IMR-90 (cell line): Measurements from ENCODE around the gene EXOC4.

Experiments used
- BHLHE40 ChIP-seq: fragments of 150-350 bp; IDR thresholded peaks from 2 replicates; pipeline ENCODE4 v1.6.1; 2016; ENCODE audit warnings: mild to moderate bottlenecking, low read depth, low read length
- CEBPB ChIP-seq: IDR thresholded peaks from 2 replicates; pipeline ENCODE4 v1.6.1; 2012; ENCODE audit warnings: low read depth, low read length, improper control_type of control experiment
- CTCF ChIP-seq: conservative IDR thresholded peaks from 2 replicates; pipeline ENCODE4 v1.5.1; 2012; ENCODE audit warnings: mild to moderate bottlenecking, low read depth, low read length, improper control_type of control experiment
- MAZ ChIP-seq: IDR thresholded peaks from 2 replicates; pipeline ENCODE4 v1.6.1; 2012; ENCODE audit warnings: low read depth, mild to moderate bottlenecking, low read length, improper control_type of control experiment, moderate library complexity, borderline replicate concordance
- POLR2A ChIP-seq: IDR thresholded peaks from 2 replicates; pipeline ENCODE4 v1.6.1; 2012; ENCODE audit warnings: mild to moderate bottlenecking, low read depth, low read length
- RAD21 ChIP-seq: IDR thresholded peaks from 2 replicates; pipeline ENCODE4 v1.6.1; 2012; ENCODE audit warnings: low read length, improper control_type of control experiment
- RFX5 ChIP-seq: IDR thresholded peaks from 2 replicates; pipeline ENCODE4 v1.8.0; 2012; ENCODE audit warnings: low read depth, mild to moderate bottlenecking, low read length, moderate library complexity

GRCh38 chr7:133386205-133386604, 133.3 kb downstream of the EXOC4 start:
- TF ChIP-seq CTCF (no peak), MAZ (no peak), POLR2A (no peak), RAD21 (no peak), CEBPB (no peak), BHLHE40 (no peak), RFX5 (no peak)
